Retinal pigment epithelial cell (primary cell): ENCODE results near the gene NSUN3.

Experiments used
- DNase-seq: peaks from one replicate; pipeline ENCODE4 v3.0.0-alpha.2; 2010; ENCODE audit warnings: low read depth
- H3K4me3 ChIP-seq: 2 replicates; pipeline ENCODE4 v1.5.1; 2011; ENCODE audit warnings: mild to moderate bottlenecking, low read length, control low read depth, moderate library complexity
- TF ChIP-seq, protein P1 (sequence below): conservative IDR thresholded peaks from 2 replicates; pipeline ENCODE4 v1.5.1; 2011; ENCODE audit warnings: low read depth, low read length, control low read depth, inconsistent platforms

The NSUN3 gene

DNA sequence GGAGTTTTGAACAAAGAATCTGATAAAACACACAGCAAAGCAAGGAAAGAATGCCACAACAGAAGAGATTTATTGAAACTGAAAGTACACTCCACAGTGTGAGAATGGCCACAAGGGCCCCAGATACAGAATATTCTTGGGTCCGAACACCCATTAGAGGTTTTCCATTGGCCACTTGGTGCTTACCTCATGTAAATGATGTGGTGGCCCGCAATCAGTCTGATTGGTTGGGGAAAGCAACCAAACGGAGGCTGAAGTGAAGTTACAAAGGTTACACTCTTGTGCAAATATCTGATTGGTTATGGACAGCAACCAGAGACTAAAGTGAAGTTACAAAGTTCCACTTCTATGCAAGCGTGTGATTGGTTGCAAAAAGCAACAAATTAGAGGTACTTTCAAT lies 20.4 kb downstream of the NSUN3 start:
- TF ChIP-seq, protein P1, sequence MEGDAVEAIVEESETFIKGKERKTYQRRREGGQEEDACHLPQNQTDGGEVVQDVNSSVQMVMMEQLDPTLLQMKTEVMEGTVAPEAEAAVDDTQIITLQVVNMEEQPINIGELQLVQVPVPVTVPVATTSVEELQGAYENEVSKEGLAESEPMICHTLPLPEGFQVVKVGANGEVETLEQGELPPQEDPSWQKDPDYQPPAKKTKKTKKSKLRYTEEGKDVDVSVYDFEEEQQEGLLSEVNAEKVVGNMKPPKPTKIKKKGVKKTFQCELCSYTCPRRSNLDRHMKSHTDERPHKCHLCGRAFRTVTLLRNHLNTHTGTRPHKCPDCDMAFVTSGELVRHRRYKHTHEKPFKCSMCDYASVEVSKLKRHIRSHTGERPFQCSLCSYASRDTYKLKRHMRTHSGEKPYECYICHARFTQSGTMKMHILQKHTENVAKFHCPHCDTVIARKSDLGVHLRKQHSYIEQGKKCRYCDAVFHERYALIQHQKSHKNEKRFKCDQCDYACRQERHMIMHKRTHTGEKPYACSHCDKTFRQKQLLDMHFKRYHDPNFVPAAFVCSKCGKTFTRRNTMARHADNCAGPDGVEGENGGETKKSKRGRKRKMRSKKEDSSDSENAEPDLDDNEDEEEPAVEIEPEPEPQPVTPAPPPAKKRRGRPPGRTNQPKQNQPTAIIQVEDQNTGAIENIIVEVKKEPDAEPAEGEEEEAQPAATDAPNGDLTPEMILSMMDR = no peak
- H3K4me3 ChIP-seq = no peak overlapping the region
- no peak for DNase-seq

DNA sequence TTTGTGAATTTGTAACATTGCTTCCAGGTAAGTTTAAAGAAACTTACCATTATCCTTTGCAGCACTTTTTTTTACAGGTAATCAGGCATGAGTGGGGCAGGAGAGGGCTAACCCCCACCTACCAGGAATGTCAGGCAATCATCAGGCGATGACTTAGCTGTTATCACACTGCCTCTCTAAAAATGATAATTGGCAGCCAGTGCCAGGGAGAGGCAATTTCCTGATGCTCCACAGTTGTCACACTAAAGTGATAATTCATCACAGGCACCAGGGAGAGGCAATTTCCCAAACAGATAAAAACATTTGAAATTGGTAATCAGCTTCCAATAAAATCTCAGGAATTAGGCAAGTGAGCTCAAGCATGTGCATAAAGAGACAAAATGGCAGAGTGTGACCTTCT lies 26.3 kb downstream of the NSUN3 start:
- H3K4me3 ChIP-seq = no peak overlapping the region
- DNase-seq = no peak
- TF ChIP-seq, protein P1 = no peak

DNA sequence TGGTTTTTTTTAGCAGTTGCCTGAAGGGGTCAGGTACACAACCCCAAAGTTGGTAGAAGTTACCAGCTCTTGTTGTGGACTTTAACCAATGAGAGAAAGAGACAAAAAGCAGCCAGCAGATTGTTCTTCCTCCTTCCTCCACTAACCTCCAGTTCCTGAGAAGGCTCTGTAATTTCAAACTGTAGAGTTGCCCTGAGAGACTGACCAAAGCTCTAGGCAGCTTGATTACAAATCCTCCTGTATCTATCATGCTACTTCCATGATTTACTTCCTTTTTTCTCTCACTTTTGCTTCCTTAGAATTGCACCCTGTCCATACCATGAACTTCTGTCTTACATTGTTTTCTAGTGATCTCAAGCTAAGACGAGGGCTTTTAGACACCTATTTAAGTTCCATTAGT lies 29.2 kb downstream of the NSUN3 start:
- no peak for DNase-seq
- TF ChIP-seq, protein P1 = no peak
- H3K4me3 ChIP-seq = no peak overlapping the region

DNA sequence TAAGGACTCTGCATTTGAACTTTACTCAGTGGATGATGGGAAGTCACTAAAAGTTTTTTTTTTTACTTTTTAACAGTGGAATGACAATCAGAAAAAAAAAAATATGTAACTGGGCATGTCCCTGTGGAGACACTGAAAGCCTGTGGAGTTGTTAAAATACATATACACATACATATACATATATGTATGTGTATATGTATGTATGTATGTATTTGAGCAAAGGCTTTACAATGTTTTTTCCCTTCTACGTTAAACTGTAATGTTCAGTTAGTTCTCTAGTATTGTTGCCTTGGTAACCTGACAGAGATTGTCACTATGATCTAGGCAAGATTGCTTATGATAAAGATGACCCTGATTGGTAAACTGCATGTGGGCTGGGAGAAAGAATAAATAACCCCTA lies 30.3 kb downstream of the NSUN3 start:
- no peak for DNase-seq
- H3K4me3 ChIP-seq = no peak overlapping the region
- TF ChIP-seq, protein P1 = no peak

DNA sequence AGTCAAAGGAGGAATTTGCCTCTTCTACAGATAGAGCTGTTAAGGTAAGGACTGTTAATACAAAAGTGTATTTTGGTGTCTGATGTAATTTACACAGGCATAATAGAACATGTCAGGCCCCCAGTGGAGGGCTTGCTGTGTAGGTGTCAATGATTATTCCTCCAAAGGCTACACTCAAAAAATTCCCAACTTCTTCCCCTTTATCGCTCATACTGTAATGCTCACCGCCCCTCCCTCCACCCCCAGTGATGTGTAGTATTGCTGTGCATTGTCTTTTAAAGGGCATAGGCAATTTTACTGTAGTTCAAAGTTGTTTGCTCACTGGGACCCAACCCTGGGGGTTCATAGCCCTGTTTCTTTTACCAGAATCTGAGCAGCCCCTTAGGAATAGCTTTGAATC lies 32.2 kb downstream of the NSUN3 start:
- DNase-seq = no peak
- H3K4me3 ChIP-seq = no peak overlapping the region
- TF ChIP-seq, protein P1 = no peak

DNA sequence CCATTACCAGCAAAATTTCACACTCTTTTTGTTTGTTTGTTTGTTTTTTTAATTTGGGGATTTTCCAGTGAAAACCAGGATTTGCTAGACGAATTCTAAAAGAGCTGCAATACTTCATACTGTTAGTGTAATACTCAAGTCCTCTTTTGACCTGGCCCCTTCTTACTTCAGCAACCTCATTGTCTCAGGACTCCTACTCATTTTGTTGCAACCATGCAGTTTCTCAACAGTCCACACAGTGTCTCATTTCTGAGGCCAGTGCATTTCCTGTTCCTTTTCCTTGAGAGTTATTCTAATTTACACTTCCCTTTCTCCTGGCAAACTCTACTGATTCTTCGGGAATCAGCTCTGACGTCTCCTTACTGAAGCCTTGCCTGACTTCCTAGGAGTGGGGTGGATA lies 35.6 kb downstream of the NSUN3 start:
- TF ChIP-seq, protein P1 = no peak
- no peak for DNase-seq
- no peak overlapping the region for H3K4me3 ChIP-seq

DNA sequence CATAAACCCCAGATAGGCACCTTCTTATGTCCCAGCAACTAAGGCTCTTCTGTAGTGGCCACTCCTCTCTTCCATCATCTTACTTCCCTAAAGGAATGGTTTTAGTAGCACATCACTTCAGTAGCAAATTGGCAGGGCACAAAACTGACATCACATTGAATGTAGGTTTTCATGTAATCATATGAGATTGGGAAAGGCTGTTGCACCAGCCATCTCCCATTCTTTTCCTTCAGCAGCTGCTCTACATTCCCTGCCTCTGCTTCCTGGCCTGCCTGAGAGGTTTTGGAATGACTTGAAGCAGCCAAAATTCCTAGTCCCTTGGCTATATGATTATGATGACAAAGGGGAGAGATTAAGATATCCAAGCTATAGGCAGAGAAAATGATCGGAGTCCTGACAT lies 36.5 kb downstream of the NSUN3 start:
- TF ChIP-seq, protein P1 = no peak
- no peak for DNase-seq
- no peak overlapping the region for H3K4me3 ChIP-seq
